ENCODE measurements around the gene CRTAP. TPM values are rescaled to one million over a fixed set of nuclear protein-coding genes. Genes with fewer than 3 reads are reported as not detected.

Gene CRTAP
- total RNA-seq, 2 donors from 2014 or later, result 97.2 to 140 TPM

DNA sequence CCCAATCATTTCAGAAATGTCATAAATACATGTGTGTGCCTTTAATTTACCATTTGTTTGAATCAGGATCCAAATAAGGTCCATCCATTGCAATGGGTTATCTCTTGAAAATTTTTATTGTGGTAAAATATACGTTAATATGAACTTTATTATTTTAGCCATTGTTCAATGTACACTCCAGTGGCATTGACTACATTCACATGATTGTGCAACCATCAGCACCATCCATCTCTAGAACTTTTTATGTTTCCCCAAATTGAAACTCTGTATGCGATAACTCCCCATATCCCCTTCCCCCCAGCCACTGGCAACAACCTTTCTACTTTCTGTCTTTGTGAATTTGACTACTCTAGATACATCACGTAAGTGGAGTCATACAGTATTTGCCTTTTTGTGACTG is 12.0 kb downstream of the CRTAP start:
- TF ChIP-seq, protein P1, sequence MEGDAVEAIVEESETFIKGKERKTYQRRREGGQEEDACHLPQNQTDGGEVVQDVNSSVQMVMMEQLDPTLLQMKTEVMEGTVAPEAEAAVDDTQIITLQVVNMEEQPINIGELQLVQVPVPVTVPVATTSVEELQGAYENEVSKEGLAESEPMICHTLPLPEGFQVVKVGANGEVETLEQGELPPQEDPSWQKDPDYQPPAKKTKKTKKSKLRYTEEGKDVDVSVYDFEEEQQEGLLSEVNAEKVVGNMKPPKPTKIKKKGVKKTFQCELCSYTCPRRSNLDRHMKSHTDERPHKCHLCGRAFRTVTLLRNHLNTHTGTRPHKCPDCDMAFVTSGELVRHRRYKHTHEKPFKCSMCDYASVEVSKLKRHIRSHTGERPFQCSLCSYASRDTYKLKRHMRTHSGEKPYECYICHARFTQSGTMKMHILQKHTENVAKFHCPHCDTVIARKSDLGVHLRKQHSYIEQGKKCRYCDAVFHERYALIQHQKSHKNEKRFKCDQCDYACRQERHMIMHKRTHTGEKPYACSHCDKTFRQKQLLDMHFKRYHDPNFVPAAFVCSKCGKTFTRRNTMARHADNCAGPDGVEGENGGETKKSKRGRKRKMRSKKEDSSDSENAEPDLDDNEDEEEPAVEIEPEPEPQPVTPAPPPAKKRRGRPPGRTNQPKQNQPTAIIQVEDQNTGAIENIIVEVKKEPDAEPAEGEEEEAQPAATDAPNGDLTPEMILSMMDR (IDR thresholded peaks at IDR 0.05), result no peak
- no peaks in the 10 kb centered on the region for H3K4me1 ChIP-seq
- H3K36me3 ChIP-seq, result peaks cover 60% of the 10 kb centered on the region
- no peak overlapping the region for H3K4me3 ChIP-seq
- no peaks in the 10 kb centered on the region for H3K27me3 ChIP-seq
- no peak overlapping the region for H3K27ac ChIP-seq
- no peak for DNase-seq (ENCODE audit: low spot score)
- no peaks in the 10 kb centered on the region for H3K9me3 ChIP-seq

DNA sequence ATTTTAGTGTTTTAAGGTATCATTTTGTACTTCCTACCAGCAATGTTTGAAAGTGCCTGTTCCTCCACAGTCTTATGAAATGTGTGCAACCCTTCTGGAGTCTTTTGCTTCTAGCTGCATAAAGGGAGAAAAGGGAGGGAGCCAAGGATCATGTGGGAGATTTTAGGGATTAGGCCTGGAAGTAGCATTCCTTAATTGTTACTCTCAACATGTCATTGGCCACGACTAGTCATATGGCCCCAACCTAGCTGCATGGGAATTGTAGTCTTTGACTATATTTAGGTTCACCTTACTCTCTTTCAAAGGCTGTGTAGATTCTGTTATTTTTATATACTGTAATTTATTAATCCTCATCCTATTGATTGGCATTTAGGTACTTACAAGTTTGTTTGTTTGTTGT is 14.9 kb downstream of the CRTAP start:
- Histone ChIP-seq H3K36me3 (peaks cover 69% of the 10 kb centered on the region), H3K9me3 (no peaks in the 10 kb centered on the region), H3K4me3 (no peak overlapping the region), H3K27ac (no peak overlapping the region), H3K27me3 (no peaks in the 10 kb centered on the region), H3K4me1 (no peaks in the 10 kb centered on the region)
- no peak for DNase-seq (ENCODE audit: low spot score)
- TF ChIP-seq, protein P1 (IDR thresholded peaks at IDR 0.05), result no peak

DNA sequence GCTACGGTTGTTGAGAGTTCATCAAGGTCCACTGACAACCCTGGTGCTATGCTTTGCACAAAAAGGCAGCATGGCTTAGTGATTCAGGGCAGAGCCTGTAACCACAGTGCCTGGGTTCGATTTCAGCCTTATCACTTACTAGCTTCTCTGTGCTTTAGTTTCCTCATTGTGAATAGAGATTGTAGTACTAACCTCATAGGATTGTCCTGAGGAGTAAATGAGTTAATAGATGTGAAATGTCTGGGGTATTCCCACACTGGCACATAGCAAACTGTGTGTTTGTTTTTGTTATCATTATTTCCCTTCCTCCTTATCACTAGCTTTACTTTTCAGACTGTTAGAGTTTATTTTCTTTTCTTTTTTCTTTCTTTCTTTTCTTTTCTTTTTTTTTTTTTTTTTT is 16.3 kb downstream of the CRTAP start:
- no peaks in the 10 kb centered on the region for H3K9me3 ChIP-seq
- H3K4me3 ChIP-seq, result no peak overlapping the region
- peaks cover 70% of the 10 kb centered on the region for H3K36me3 ChIP-seq
- DNase-seq (ENCODE audit: low spot score), result no peak
- TF ChIP-seq, protein P1 (IDR thresholded peaks at IDR 0.05), result no peak
- H3K4me1 ChIP-seq, result no peaks in the 10 kb centered on the region
- no peaks in the 10 kb centered on the region for H3K27me3 ChIP-seq
- no peak overlapping the region for H3K27ac ChIP-seq

DNA sequence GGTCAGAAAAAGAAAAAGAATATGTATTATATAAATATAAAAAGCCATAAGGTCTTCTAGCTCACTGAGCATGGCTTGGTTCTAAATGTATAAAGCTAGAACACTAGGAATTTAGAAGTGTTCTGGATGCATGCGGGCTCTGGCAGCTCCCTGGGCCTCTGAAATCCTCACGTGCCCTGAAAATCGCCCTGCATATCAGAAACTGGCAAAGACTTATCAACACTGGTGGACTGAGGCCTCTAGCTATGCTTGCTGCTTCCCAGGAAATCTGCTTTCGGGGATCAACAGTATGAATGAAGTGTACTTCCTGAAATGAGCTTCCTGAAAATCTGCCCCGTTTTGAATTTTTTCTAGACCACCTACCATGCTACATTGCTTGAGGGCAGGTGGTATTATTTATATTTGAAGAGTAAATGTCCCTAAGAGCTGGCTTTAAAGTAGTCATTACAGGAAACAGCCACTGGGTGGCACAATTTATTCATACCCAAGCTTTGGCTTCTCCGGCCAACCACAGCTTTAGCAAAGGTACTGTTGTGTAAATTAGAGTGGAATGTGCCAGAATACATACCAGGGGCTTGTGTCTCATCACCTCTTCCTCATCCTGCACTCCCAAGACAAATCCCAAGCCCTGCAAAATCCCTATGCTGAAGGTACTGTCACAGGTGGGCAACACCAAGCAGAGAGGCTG is 17.7 kb downstream of the CRTAP start:
- TF ChIP-seq, protein P1 (IDR thresholded peaks at IDR 0.05), result peak; percentile 53 to 84
- Histone ChIP-seq H3K9me3 (no peaks in the 10 kb centered on the region), H3K27me3 (no peaks in the 10 kb centered on the region), H3K4me3 (no peak overlapping the region), H3K4me1 (no peaks in the 10 kb centered on the region), H3K36me3 (peaks cover 67% of the 10 kb centered on the region), H3K27ac (no peak overlapping the region)
- DNase-seq (ENCODE audit: low spot score), result no peak

DNA sequence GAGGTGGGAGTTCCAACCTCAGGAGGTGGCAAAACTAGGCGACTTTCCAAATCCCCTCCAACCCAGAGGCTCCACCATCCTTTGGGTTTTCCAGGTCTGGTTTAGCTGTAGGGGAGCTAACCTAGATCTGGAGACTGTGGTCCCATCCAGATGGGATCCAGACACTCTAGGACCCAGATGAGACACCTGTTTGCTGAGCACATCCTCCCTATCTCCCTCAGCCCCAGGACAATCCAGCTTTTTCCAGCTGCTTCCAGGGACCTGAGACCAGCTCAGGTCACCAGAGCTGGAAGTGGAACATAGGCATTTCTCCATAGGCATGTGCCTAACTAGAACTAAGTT is 18.2 kb downstream of the CRTAP start:
- Histone ChIP-seq H3K36me3 (peaks cover 67% of the 10 kb centered on the region), H3K4me1 (no peaks in the 10 kb centered on the region), H3K27me3 (no peaks in the 10 kb centered on the region), H3K9me3 (no peaks in the 10 kb centered on the region), H3K4me3 (no peak overlapping the region), H3K27ac (no peak overlapping the region)
- TF ChIP-seq, protein P1 (IDR thresholded peaks at IDR 0.05), result no peak
- no peak for DNase-seq (ENCODE audit: low spot score)

DNA sequence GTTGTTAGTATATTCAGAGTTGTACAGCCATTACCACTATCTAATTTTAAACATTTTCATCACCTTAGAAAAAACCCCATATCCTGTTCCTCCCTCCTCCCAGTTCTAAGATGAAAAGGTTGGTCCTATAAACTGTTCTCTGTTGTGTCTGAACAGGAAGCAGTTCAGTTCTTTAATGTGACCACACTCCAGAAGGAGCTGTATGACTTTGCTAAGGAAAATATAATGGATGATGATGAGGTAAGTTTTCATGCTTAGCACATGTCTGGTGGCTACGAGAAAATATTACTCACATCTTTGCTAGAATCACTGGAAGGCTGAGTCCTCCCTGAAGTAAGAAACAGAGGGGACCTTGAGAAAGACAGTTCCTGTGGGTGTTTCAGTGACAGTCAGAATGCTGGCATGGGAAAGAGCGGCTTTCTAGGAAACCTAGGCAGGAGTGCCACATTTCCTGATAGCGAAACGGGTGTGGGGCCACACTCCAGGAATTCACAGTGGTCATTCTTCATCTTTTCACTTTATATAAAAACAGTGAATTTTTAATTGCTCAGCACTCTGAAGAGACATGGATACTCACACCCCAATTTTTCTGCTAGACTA is 20.3 kb downstream of the CRTAP start:
- TF ChIP-seq, protein P1 (IDR thresholded peaks at IDR 0.05), result no peak
- no peak overlapping the region for H3K4me3 ChIP-seq
- peaks cover 62% of the 10 kb centered on the region for H3K36me3 ChIP-seq
- DNase-seq (ENCODE audit: low spot score), result no peak
- H3K4me1 ChIP-seq, result no peaks in the 10 kb centered on the region
- H3K27ac ChIP-seq, result no peak overlapping the region
- no peaks in the 10 kb centered on the region for H3K9me3 ChIP-seq
- H3K27me3 ChIP-seq, result no peaks in the 10 kb centered on the region

All from right atrium auricular region (tissue), 2 donors.